NCI-H1417 (cell line): ENCODE measurements around the gene PDE10A.

Source experiments
- DNase-seq, 3 experiments: peaks; one replicate each; lab custom pipeline; 2025; lab: John Stamatoyannopoulos, UW

Gene PDE10A

GRCh38 chr6:165678429-165678828, 15.4 kb upstream of the PDE10A start:
- DNase-seq = no peak

GRCh38 chr6:165677091-165677490, 14.1 kb upstream of the PDE10A start:
- no peak for DNase-seq

- DNase-seq = no peak
Measured at GRCh38 chr6:165676435-165677068, 13.5 kb upstream of the PDE10A start.

- no peak for DNase-seq
Measured at GRCh38 chr6:165675120-165675519, 12.1 kb upstream of the PDE10A start.

- DNase-seq = no peak
Measured at GRCh38 chr6:165674155-165675029, 11.4 kb upstream of the PDE10A start.

- DNase-seq = no peak
Measured at GRCh38 chr6:165671222-165671768, 8.3 kb upstream of the PDE10A start.

GRCh38 chr6:165668951-165669350, 5.9 kb upstream of the PDE10A start:
- DNase-seq = no peak

- DNase-seq = no peak
Measured at GRCh38 chr6:165665384-165665672, 2.3 kb upstream of the PDE10A start.

- no peak for DNase-seq
Measured at GRCh38 chr6:165664559-165665383, 1.7 kb upstream of the PDE10A start.

- no peak for DNase-seq
Measured at GRCh38 chr6:165663736-165664558, 906 bp upstream of the PDE10A start.

- no peak for DNase-seq
Measured at GRCh38 chr6:165663377-165663735, 315 bp upstream of the PDE10A start.

- DNase-seq = no peak
Measured at GRCh38 chr6:165662041-165662748, 846 bp downstream of the PDE10A start.

GRCh38 chr6:165661664-165662025, 1.4 kb downstream of the PDE10A start:
- no peak for DNase-seq

- no peak for DNase-seq
Measured at GRCh38 chr6:165660857-165661663, 2.0 kb downstream of the PDE10A start.

- no peak for DNase-seq
Measured at GRCh38 chr6:165659945-165660856, 2.8 kb downstream of the PDE10A start.

GRCh38 chr6:165658395-165659058, 4.5 kb downstream of the PDE10A start:
- no peak for DNase-seq

- DNase-seq = no peak
Measured at GRCh38 chr6:165657325-165657680, 5.7 kb downstream of the PDE10A start.

- no peak for DNase-seq
Measured at GRCh38 chr6:165656581-165657324, 6.3 kb downstream of the PDE10A start.
